SK-N-MC (cell line): ENCODE data around the gene RBMS3.

Experiments
- EZH2 ChIP-seq: fragments of 200-600 bp; sonication (generic); IDR thresholded peaks from one replicate; pipeline ENCODE4 v1.6.1; 2017; ENCODE audit warnings: antibody characterized with exemption
- FOXP2 ChIP-seq: optimal IDR thresholded peaks from 2 replicates; pipeline ENCODE3; 2011; ENCODE audit warnings: mild to moderate bottlenecking, moderate library complexity; ENCODE audit not compliant: insufficient read depth; ENCODE audit errors: extremely low read length, control extremely low read depth
- POLR2AphosphoS5 ChIP-seq: IDR thresholded peaks from 2 replicates; pipeline ENCODE4 v1.6.1; 2012; ENCODE audit warnings: mild to moderate bottlenecking, low read depth, low read length, borderline replicate concordance

DNA sequence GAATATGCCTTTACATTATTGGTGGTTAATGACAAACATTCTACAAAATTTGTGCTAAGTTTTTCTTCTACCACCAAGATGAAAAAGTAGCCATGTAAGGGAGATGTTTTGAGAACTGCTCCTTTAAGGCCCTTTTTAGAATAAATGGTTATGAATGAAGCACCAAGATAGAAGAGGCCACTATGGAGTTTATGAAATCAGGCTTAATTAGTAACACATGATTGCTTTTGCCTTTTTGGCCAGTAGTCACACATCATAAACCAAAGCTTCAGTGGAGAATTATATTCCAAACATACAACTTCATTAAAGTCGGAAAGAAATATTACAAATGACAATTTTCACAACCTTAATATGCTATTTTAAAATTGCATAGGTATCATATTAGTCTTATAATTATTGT lies 331.7 kb downstream of the RBMS3 start:
- TF ChIP-seq POLR2AphosphoS5 (no peak), EZH2 (no peak), FOXP2 (no peak)
